ENCODE measurements around the gene JAK2.

GRCh38 chr9:5122116-5122515, 137.0 kb downstream of the JAK2 start:
- TF ChIP-seq POLR2A (IDR thresholded peaks at IDR 0.05) (no peak), CTCF (IDR thresholded peaks at IDR 0.05) (no peak)

All from body of pancreas (tissue), 4 donors.